ENCODE data around the gene PDZD7. TPM values are rescaled to one million over a fixed set of nuclear protein-coding genes. Genes with fewer than 3 reads are reported as not detected.

PDZD7 gene
- total and polyA plus RNA-seq, 2 of the 8 experiments (the other 6 are each of a cell fraction or from before 2014, with no cell fraction given) = 0.88 to 1.6 TPM

DNA sequence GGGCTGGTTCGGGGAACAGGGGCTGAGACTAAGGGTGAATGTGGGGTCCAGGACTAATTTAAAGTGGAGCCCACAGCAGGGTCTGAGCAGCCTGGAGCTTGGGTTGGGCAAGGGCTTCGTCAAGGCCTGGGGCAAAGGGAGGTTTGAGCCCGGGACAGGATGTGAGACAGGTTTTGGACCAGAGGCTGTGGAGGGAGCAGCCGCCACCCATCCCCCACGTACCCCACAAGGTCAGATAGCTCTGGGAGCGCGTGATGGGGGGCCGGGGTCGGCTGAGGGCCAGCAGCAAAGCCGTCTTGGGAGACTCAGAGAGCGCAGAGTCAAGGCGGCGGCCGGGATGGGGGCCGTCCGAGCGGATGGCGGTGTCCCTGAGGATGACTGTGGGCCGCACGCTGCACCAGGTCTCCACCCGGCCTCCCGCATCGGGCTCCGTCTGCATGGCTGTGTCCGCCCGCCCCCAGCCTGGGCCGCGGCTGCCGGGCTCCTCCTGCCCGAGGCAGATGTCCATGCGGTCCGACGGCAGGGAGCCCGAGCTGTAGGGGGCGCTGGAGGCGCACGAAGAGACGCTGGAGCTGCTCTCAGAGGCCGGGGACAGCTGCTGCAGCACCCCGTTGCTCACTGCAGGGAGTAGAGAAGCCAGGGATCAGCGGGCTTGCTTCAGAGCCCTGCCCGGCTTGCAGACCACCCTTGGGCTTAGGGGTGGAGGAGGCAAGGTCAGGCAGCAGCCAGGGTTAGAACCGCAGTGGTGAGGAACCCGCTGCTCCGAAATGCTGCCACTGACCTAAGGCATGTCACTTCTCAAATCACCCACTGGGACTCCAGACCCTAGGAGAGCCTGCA, 12.1 kb downstream of the PDZD7 start:
- H3K27ac ChIP-seq (ENCODE audit: low read depth, low read length) = no peak overlapping the region
- no peak overlapping the region for H4K91ac ChIP-seq (replicated peaks; ENCODE audit: insufficient read length, low read length)
- ChIA-PET CTCF (ENCODE audit: partially characterized antibody) (interaction anchor here (0.6 to 7.2 kb wide), 37 partner anchors 9 to 1914 kb away, joined by 3 to 464 read pairs (median 4); partner anchors contain the start of genes KAZALD1, LZTS2, MRPL43 and PDZD7), POLR2A (ENCODE audit: partially characterized antibody) (interaction anchor here (0.7 to 6.5 kb wide), 13 partner anchors 11 to 76 kb away, joined by 3 to 81 read pairs (median 4); partner anchors contain the start of genes LZTS2, MRPL43, PDZD7 and SEMA4G)
- H2BK15ac ChIP-seq (ENCODE audit: low read length) = no peak overlapping the region
- peak overlapping the region; percentile 78 for H3K18ac ChIP-seq (ENCODE audit: extremely low read depth, low read length)
- 0 out of 7 replicates have a peak overlapping the region, but pooled peaks of 1 of the 4 experiments have one; percentile 1 for H3K9ac ChIP-seq (replicated peaks in 1 of 4; ENCODE audit: extremely low read depth in 1 of 4, low read depth in 3 of 4, low read length in 3 of 4)
- FAIRE-seq (no peak), DNase-seq (ENCODE audit: low read depth in 1 of 2, low spot score in 2 of 2) (peak in 1 of 2 experiments; percentile 97)
- H3K79me2 ChIP-seq (ENCODE audit: control insufficient read depth in 1 of 2, insufficient read depth in 2 of 2, low read length in 2 of 2) = no peaks in the 10 kb centered on the region
- 0 out of 2 replicates have a peak overlapping the region, but pooled peaks have one; percentile 19 for H2BK12ac ChIP-seq (ENCODE audit: low read depth, low read length)
- no peak overlapping the region for H2AK5ac ChIP-seq (ENCODE audit: low read depth, low read length)
- no peak overlapping the region for H4K5ac ChIP-seq (ENCODE audit: insufficient read length, low read depth, low read length)
- no peaks in the 10 kb centered on the region for H3K79me1 ChIP-seq (ENCODE audit: low read depth, low read length)
- H2BK20ac ChIP-seq (ENCODE audit: low read length) = no peak overlapping the region
- no peak overlapping the region for H2BK120ac ChIP-seq (replicated peaks; ENCODE audit: low read depth, low read length)
- peaks cover 11% of the 10 kb centered on the region; the same call in 1 of the 2 replicates for H3K23me2 ChIP-seq (ENCODE audit: low read depth, low read length)
- H4K8ac ChIP-seq (ENCODE audit: extremely low read depth, insufficient read depth, low read length) = 0 out of 2 replicates have a peak overlapping the region, but pooled peaks have one; percentile 68
- WGBS, 2 experiments (ENCODE audit: extremely low coverage in 1 of 2, insufficient coverage in 1 of 2, insufficient read length in 1 of 2, insufficient replicate concordance in 2 of 2, low coverage in 1 of 2, low lambda C conversion rate in 2 of 2, missing lambda C conversion rate in 1 of 2) = 9% methylated on average over 45 of the region's 45 CpGs; no CpG with 5 or more reads in 1 of the 2 experiments
- H4K20me1 ChIP-seq (replicated peaks in 1 of 2; ENCODE audit: control insufficient read depth in 1 of 2, insufficient read depth in 2 of 2, low read length in 2 of 2) = peaks cover 0 to 1% of the 10 kb centered on the region in 2 experiments
- H3K23ac ChIP-seq (ENCODE audit: insufficient read length) = no peak overlapping the region
- no peaks in the 10 kb centered on the region for H3K9me3 ChIP-seq (ENCODE audit: insufficient read depth in 2 of 2, low read depth in 1 of 2, low read length in 1 of 2)
- H3K4me2 ChIP-seq (ENCODE audit: insufficient read depth in 1 of 2, low read depth in 2 of 2, low read length in 2 of 2) = peak overlapping the region; percentile 86 to 89
- H3K27me3 ChIP-seq (replicated peaks in 1 of 4; ENCODE audit: control insufficient read depth in 3 of 4, extremely low read depth in 1 of 4, insufficient read depth in 3 of 4, low read length in 3 of 4) = peaks cover 14 to 42% (median 32%) of the 10 kb centered on the region in 4 experiments
- peaks cover 0 to 10% (median 5%) of the 10 kb centered on the region in 4 experiments; a peak in 4 of 7 replicates for H3K4me1 ChIP-seq (replicated peaks in 1 of 4; ENCODE audit: control insufficient read depth in 3 of 4, insufficient read depth in 4 of 4, low read length in 3 of 4)
- H3K36me3 ChIP-seq (ENCODE audit: control insufficient read depth in 2 of 4, insufficient read depth in 4 of 4, low read length in 3 of 4) = no peaks in the 10 kb centered on the region
- H2BK5ac ChIP-seq (ENCODE audit: low read depth, low read length) = no peak overlapping the region; the same call in 1 of the 2 replicates
- no peak overlapping the region for H3K56ac ChIP-seq (replicated peaks; ENCODE audit: insufficient read length, low read depth, low read length)
- H2AFZ ChIP-seq (ENCODE audit: low read length) = peak overlapping the region; percentile 68; the same call in 1 of the 2 replicates
- no peak overlapping the region for H3K4ac ChIP-seq (replicated peaks; ENCODE audit: insufficient read length, low read depth, low read length)
- H3K4me3 ChIP-seq (ENCODE audit: extremely low read depth in 1 of 4, insufficient read depth in 2 of 4, low read depth in 3 of 4, low read length in 4 of 4) = peak overlapping the region; percentile 33 to 59 (median 42); a peak in 7 of 8 replicates
- H3K14ac ChIP-seq (ENCODE audit: insufficient read length) = no peak overlapping the region
- no peak for TF ChIP-seq SP4 (IDR thresholded peaks at IDR 0.05; ENCODE audit: low read length)
- TF ChIP-seq SP1 (IDR thresholded peaks at IDR 0.05; ENCODE audit: low read depth, low read length) = no peak
- TF ChIP-seq CHD1 (IDR thresholded peaks at IDR 0.05; ENCODE audit: low read depth, low read length) = no peak
- TF ChIP-seq KDM5A (IDR thresholded peaks at IDR 0.05; ENCODE audit: low read length) = no peak
- TF ChIP-seq RXRA (IDR thresholded peaks at IDR 0.05; ENCODE audit: insufficient read depth, low read depth, low read length) = no peak
- TF ChIP-seq BRCA1 (IDR thresholded peaks at IDR 0.05; ENCODE audit: low read depth, low read length) = no peak
- no peak for TF ChIP-seq EP300 (IDR thresholded peaks at IDR 0.05; ENCODE audit: borderline replicate concordance in 1 of 2, low read depth in 2 of 2, low read length in 2 of 2)
- no peak for TF ChIP-seq ATF3 (IDR thresholded peaks at IDR 0.05; ENCODE audit: insufficient read depth, low read depth, low read length)
- TF ChIP-seq FOSL1 (IDR thresholded peaks at IDR 0.05; ENCODE audit: insufficient read depth, low read depth, low read length) = no peak
- TF ChIP-seq GTF2F1 (IDR thresholded peaks at IDR 0.05; ENCODE audit: borderline replicate concordance, low read depth, low read length) = no peak

All from H1 (cell line).